HCT116 (cell line): Measurements from ENCODE around the gene S1PR1. TPM values are rescaled to one million over a fixed set of nuclear protein-coding genes. Genes with fewer than 3 reads are reported as not detected.

Experiments used
- ATAC-seq: fragments of 200-7000 bp; cut with Tn5 transposase; 2 replicates; pipeline ENCODE4 v1.9.1; 2020; ENCODE audit warnings: mild to moderate bottlenecking, moderate library complexity
- BruUV-seq: library from RNA; stranded (reverse); fragments of 400-500 nt; replicated peaks from 2 replicates; lab custom pipeline; 2021; lab: Mats Ljungman, UMichigan
- CTCF ChIA-PET: fragments of 300-600 bp; sonication (Branson Sonifier 250); formaldehyde crosslinking; loops from one replicate; lab custom pipeline; 2021; ENCODE audit warnings: antibody characterized with exemption; lab: Charles Lee
- POLR2A ChIA-PET: fragments of 300-600, 350-600 bp; sonication (Branson Sonifier 250); formaldehyde crosslinking; loops from one replicate; lab custom pipeline; 2021; ENCODE audit warnings: antibody characterized with exemption; lab: Charles Lee
- RAD21 ChIA-PET, 2 experiments: fragments of 300-600 bp; sonication (Branson Sonifier 250); formaldehyde crosslinking; loops; one replicate each; lab custom pipeline; 2023; ENCODE audit warnings: low total read pairs in 2 of 2; ENCODE audit not compliant: uncharacterized antibody in 2 of 2, unreplicated experiment in 2 of 2, low non-redundant PET in 1 of 2; lab: Charles Lee
- DNase-seq: peaks from one replicate; pipeline ENCODE4 v3.0.0-alpha.2; 2010; ENCODE audit warnings: low read depth, low spot score
- H2AFZ ChIP-seq: fragments of 200-600 bp; shearing (Covaris generic), sonication (generic); 2 replicates; pipeline ENCODE4 v1.6.1; 2017; ENCODE audit warnings: low read depth, mixed run types, mixed read lengths, antibody characterized with exemption, low read length; ENCODE audit not compliant: poor library complexity, severe bottlenecking
- H3K27ac ChIP-seq: 2 replicates; pipeline ENCODE4 v1.5.1; 2012; ENCODE audit warnings: low read depth, low read length
- H3K27me3 ChIP-seq: fragments of 200-600 bp; sonication (generic); 2 replicates; pipeline ENCODE4 v1.6.1; 2016; ENCODE audit warnings: mixed run types, low read length, mixed read lengths; ENCODE audit not compliant: insufficient read depth
- H3K36me3 ChIP-seq, 2 experiments: fragments of 200-500 bp in 1 of 2; fragments of 200-600 bp in 1 of 2; sonication (Bioruptor generic) in 1 of 2; sonication (generic) in 1 of 2; 2 replicates each; pipeline versions ENCODE4 v1.5.1 to v1.6.1; 2014 to 2016; ENCODE audit warnings: low read length in 2 of 2, inconsistent platforms in 1 of 2, mixed read lengths in 1 of 2, mixed run types in 1 of 2; ENCODE audit not compliant: insufficient read depth in 2 of 2, control insufficient read depth in 1 of 2
- H3K4me1 ChIP-seq, 2 experiments: fragments of 200-600 bp in 1 of 2; sonication (generic) in 1 of 2; 2 replicates each; pipeline versions ENCODE4 v1.5.1 to v1.6.1; 2012 to 2017; ENCODE audit warnings: low read length in 2 of 2, inconsistent platforms in 1 of 2, mild to moderate bottlenecking in 1 of 2, mixed read lengths in 1 of 2, mixed run types in 1 of 2, moderate library complexity in 1 of 2; ENCODE audit not compliant: insufficient read depth in 2 of 2, control insufficient read depth in 1 of 2
- H3K4me2 ChIP-seq: fragments of 200-600 bp; sonication (generic); 2 replicates; pipeline ENCODE4 v1.6.1; 2017; ENCODE audit warnings: mixed run types, low read length, mixed read lengths
- H3K4me3 ChIP-seq, 2 experiments: fragments of 200-600 bp in 1 of 2; sonication (generic) in 1 of 2; replicated peaks in 1 of 2; 2 replicates each; pipeline ENCODE4 v1.5.1; 2011 to 2016; ENCODE audit warnings: low read length in 2 of 2, control low read depth in 1 of 2, low read depth in 1 of 2, mild to moderate bottlenecking in 1 of 2, mixed read lengths in 1 of 2, mixed run types in 1 of 2
- H3K79me2 ChIP-seq: fragments of 200-600 bp; sonication (generic); 2 replicates; pipeline ENCODE4 v1.6.1; 2017; ENCODE audit warnings: mild to moderate bottlenecking, mixed run types, low read length, moderate library complexity, mixed read lengths; ENCODE audit not compliant: insufficient read depth
- H3K9ac ChIP-seq: fragments of 200-600 bp; sonication (generic); 2 replicates; pipeline ENCODE4 v1.6.1; 2016; ENCODE audit warnings: low read length, mixed read lengths
- H3K9me2 ChIP-seq: fragments of 200-600 bp; sonication (generic), shearing (Covaris generic); 2 replicates; pipeline ENCODE4 v1.6.1; 2017; ENCODE audit warnings: mixed run types, mild to moderate bottlenecking, moderate library complexity; ENCODE audit not compliant: insufficient read depth
- H3K9me3 ChIP-seq, 2 experiments: fragments of 200-500 bp in 1 of 2; fragments of 200-600 bp in 1 of 2; sonication (Bioruptor generic) in 1 of 2; sonication (generic) in 1 of 2; 2 replicates each; pipeline ENCODE4 v1.6.1; 2014 to 2017; ENCODE audit warnings: low read length in 2 of 2, mixed read lengths in 2 of 2, inconsistent platforms in 1 of 2, low read depth in 1 of 2, mild to moderate bottlenecking in 1 of 2, mixed run types in 1 of 2, moderate library complexity in 1 of 2; ENCODE audit not compliant: control insufficient read depth in 1 of 2, insufficient read depth in 1 of 2
- H4K20me1 ChIP-seq: fragments of 200-600 bp; sonication (generic), shearing (Covaris generic); 2 replicates; pipeline ENCODE4 v1.6.1; 2017; ENCODE audit warnings: mixed run types, mild to moderate bottlenecking, moderate library complexity; ENCODE audit not compliant: insufficient read depth
- CEBPB ChIP-seq: IDR thresholded peaks from 2 replicates; pipeline ENCODE4 v1.6.1; 2012; ENCODE audit warnings: low read depth
- FOSL1 ChIP-seq: IDR thresholded peaks from 2 replicates; pipeline ENCODE4 v1.6.1; 2012; ENCODE audit warnings: low read depth
- POLR2A ChIP-seq: IDR thresholded peaks from 2 replicates; pipeline ENCODE4 v1.7.0; 2011; ENCODE audit warnings: borderline replicate concordance; ENCODE audit not compliant: insufficient read depth, insufficient read length; ENCODE audit errors: extremely low read depth
- POLR2AphosphoS5 ChIP-seq: IDR thresholded peaks from 2 replicates; pipeline ENCODE4 v1.6.1; 2011; ENCODE audit warnings: mild to moderate bottlenecking, low read depth, low read length, moderate library complexity
- RAD21 ChIP-seq: IDR thresholded peaks from 2 replicates; pipeline ENCODE4 v1.6.1; 2012; ENCODE audit warnings: low read depth, mild to moderate bottlenecking
- SP1 ChIP-seq: IDR thresholded peaks from 2 replicates; pipeline ENCODE4 v1.6.1; 2012; ENCODE audit warnings: low read depth
- SRF ChIP-seq: IDR thresholded peaks from 2 replicates; pipeline ENCODE4 v1.6.1; 2012; ENCODE audit warnings: low read depth
- ZFX ChIP-seq: fragments of 450-650 bp; IDR thresholded peaks from 2 replicates; pipeline ENCODE4 v1.6.1; 2017
- ZNF274 ChIP-seq: fragments of 200-500 bp; sonication (Bioruptor generic); IDR thresholded peaks from 2 replicates; pipeline ENCODE4 v1.6.1; 2014; ENCODE audit warnings: mild to moderate bottlenecking, low read depth, low read length, inconsistent platforms
- intact Hi-C: fragments of 100-400 bp; cut with micrococcal nuclease; formaldehyde crosslinking; loops from 2 replicates; pipeline ENCODE4 v1.10.0; 2022
- total RNA-seq: library from RNA; stranded (reverse); gene quantifications from one replicate; pipeline ENCODE4 v1.2.1, GENCODE V29; 2021; ENCODE audit not compliant: unreplicated experiment
- TF ChIP-seq, protein P1 (sequence below): IDR thresholded peaks from 2 replicates; pipeline ENCODE4 v1.6.1; 2011; ENCODE audit warnings: mild to moderate bottlenecking, low read length, moderate library complexity; ENCODE audit not compliant: insufficient replicate concordance; ENCODE audit errors: extremely low read depth
- TF ChIP-seq, protein P2 (sequence below): IDR thresholded peaks from 2 replicates; pipeline ENCODE4 v1.6.1; 2012
- TF ChIP-seq, protein P3 (sequence below): IDR thresholded peaks from 2 replicates; pipeline ENCODE4 v1.6.1; 2012

The S1PR1 gene
- total RNA-seq, 1 experiment from 2014 or later = 0.61 TPM

DNA sequence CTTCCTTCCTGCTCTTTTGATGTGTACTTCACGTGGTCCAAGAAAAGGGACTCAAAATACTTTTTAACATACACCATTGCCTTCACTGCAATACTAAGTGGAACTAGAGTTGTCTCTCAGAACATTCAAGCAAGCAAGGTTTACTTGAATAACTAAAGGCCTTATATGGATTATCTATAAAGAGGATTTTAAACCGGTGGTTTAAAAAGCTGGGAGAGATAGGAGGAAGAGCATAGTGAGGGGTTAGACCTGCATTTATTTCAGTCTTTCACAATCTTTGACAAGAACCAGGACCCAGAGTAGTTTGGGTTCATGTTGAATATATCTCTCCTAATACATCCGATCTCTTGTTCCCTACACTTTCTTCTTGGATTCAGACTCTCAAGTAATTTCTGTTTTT lies 6.9 kb downstream of the S1PR1 start:
- no peak for TF ChIP-seq SP1
- TF ChIP-seq FOSL1 = no peak
- TF ChIP-seq POLR2A = no peak
- TF ChIP-seq, protein P1, sequence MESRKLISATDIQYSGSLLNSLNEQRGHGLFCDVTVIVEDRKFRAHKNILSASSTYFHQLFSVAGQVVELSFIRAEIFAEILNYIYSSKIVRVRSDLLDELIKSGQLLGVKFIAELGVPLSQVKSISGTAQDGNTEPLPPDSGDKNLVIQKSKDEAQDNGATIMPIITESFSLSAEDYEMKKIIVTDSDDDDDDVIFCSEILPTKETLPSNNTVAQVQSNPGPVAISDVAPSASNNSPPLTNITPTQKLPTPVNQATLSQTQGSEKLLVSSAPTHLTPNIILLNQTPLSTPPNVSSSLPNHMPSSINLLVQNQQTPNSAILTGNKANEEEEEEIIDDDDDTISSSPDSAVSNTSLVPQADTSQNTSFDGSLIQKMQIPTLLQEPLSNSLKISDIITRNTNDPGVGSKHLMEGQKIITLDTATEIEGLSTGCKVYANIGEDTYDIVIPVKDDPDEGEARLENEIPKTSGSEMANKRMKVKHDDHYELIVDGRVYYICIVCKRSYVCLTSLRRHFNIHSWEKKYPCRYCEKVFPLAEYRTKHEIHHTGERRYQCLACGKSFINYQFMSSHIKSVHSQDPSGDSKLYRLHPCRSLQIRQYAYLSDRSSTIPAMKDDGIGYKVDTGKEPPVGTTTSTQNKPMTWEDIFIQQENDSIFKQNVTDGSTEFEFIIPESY = no peak
- TF ChIP-seq, protein P2, sequence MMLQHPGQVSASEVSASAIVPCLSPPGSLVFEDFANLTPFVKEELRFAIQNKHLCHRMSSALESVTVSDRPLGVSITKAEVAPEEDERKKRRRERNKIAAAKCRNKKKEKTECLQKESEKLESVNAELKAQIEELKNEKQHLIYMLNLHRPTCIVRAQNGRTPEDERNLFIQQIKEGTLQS = no peak
- TF ChIP-seq SRF = no peak
- TF ChIP-seq ZNF274 = no peak
- TF ChIP-seq POLR2AphosphoS5 = no peak
- TF ChIP-seq, protein P3, sequence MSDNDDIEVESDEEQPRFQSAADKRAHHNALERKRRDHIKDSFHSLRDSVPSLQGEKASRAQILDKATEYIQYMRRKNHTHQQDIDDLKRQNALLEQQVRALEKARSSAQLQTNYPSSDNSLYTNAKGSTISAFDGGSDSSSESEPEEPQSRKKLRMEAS = no peak
- no peak for TF ChIP-seq ZFX
- no peak for TF ChIP-seq CEBPB
- TF ChIP-seq RAD21 = no peak
- TF ChIP-seq, all 23 proteins: peak for 0
- H3K27ac ChIP-seq = no peak overlapping the region
- H2AFZ ChIP-seq = no peak overlapping the region
- no peaks in the 10 kb centered on the region for H3K79me2 ChIP-seq
- no peaks in the 10 kb centered on the region for H3K27me3 ChIP-seq
- H4K20me1 ChIP-seq = no peaks in the 10 kb centered on the region
- RAD21 ChIA-PET = no interaction called here
- H3K9ac ChIP-seq = no peak overlapping the region
- POLR2A ChIA-PET = no interaction called here
- no peaks in the 10 kb centered on the region; a peak in 1 of 4 replicates for H3K4me1 ChIP-seq
- intact Hi-C loops = no loop called here
- no peak for ATAC-seq
- no peak for DNase-seq
- no peaks in the 10 kb centered on the region for H3K36me3 ChIP-seq
- H3K9me3 ChIP-seq = no peaks in the 10 kb centered on the region
- no peak overlapping the region for H3K4me2 ChIP-seq
- CTCF ChIA-PET = no interaction called here
- H3K9me2 ChIP-seq = no peaks in the 10 kb centered on the region
- BruUV-seq = no TSS peak
- no peak overlapping the region for H3K4me3 ChIP-seq
